Measurements from ENCODE around the gene KRT34.
"Not testable (repeated sequence)": the region's sequence is repeated elsewhere in the genome, so short reads cannot be mapped to it uniquely, and the experiment has no call there.

The KRT34 gene

GRCh38 chr17:41366070-41366469 lies 16.0 kb downstream of the KRT34 start:
- DNase-seq (ENCODE audit: low spot score) = no peak

- DNase-seq (ENCODE audit: low spot score) = no peak
Measured at GRCh38 chr17:41363881-41364280, 18.2 kb downstream of the KRT34 start.

DNA sequence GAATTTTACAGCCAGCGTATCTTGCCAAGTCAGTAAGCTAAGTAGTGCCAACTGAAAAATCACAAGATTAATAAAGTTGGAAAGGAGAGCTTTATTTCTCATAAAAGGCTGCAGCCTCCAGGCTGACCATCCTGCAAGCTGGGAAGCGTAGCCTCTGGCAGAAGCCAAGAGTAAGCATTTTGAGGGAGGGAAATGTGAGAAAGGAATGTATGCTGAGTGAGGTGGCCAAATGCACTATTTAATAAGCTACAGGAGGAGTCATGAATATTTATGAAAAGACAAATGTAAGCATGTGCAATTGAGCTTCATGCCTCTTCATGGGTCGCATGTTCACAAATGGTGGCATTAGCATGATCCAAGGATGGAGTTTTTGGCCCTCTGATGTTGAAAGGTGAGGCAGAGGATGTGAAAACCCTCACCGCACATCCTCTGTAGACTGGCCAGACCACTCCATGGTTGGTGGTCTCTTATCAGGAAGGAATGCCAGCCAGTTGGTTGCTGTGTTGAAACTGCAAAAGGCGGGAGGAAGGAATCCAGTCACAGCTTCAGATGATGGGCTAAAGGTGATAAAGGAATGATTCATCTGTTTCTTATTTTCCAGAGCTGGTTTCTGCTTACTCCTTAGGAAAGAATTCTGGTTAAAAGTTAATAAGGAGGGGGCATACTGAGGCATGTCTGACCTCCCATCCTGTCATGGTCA lies 21.7 kb downstream of the KRT34 start:
- no peak for DNase-seq (ENCODE audit: low spot score)

DNA sequence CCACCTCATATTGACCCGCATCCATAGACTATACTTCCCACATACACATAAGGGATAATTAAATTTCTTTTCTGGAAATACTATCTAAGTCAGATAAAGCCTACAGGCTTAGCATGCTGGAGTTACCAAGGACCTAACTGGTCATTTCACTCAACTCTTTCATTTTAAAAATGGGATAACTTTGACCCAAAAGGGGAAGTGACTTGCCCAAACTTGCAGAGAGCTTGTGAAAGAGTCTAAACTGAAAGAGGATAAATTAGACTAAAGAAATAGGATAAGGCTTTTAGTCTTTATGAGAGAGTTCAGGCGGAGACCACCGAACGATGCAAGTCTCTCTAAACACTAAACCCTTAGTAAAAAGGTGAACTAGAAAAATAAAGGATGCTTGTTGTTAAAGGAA lies 27.6 kb downstream of the KRT34 start:
- DNase-seq (ENCODE audit: low spot score) = no peak

- no peak for DNase-seq (ENCODE audit: low spot score)
Measured at GRCh38 chr17:41352597-41353366, 29.3 kb downstream of the KRT34 start.

DNA sequence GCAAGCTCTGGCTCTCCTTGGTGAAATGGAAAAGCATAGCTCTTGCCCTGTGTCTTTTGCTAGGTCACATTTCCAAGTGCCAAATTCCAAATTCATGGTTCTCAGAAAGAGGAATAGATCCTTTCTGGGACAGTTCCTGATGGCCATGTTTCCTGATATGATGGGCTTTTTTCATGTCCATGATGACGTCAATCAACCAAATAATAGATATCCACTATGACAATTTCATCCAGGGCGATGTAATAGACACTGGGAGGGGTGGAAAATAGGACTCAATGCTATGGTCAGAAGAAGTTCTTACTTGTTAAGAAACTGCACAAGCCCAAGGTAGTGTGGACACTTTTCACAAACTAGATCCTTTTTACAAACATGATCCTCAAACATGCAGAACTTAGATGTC lies 30.9 kb downstream of the KRT34 start:
- DNase-seq (ENCODE audit: low spot score) = no peak

- DNase-seq (ENCODE audit: low spot score) = not testable (repeated sequence)
Measured at GRCh38 chr17:41350381-41350878, 31.7 kb downstream of the KRT34 start, which contains the start of gene KRT33A. Gene KRT33A (minus strand): TSS chr17:41350828. CDS start chr17:41350767, 61 bp downstream.

- DNase-seq (ENCODE audit: low spot score) = no peak
Measured at GRCh38 chr17:41347869-41348760, 34.0 kb downstream of the KRT34 start.

GRCh38 chr17:41346421-41346820 lies 35.7 kb downstream of the KRT34 start:
- not testable (repeated sequence) for DNase-seq (ENCODE audit: low spot score)

GRCh38 chr17:41345992-41346391 lies 36.1 kb downstream of the KRT34 start:
- no peak for DNase-seq (ENCODE audit: low spot score)

DNA sequence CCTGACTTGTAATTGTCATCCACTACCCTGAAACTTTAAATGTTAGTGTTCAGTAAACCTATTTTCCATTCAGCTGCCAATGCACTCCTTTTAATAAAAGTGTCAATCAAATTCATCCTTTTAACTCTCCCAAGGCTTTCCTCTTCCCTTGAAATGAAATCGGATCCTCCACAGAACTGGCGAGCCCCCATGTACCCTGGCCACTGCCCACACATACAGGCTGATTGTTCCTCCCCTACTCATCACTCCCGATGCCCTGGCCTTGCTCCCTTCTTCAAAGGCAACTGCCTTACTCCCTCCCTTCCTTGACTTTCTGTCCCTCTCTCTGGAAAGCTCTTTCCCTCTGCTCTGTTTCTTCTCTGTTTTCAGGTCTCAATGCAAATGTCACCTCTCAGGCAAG lies 39.1 kb downstream of the KRT34 start:
- no peak for DNase-seq (ENCODE audit: low spot score)

DNA sequence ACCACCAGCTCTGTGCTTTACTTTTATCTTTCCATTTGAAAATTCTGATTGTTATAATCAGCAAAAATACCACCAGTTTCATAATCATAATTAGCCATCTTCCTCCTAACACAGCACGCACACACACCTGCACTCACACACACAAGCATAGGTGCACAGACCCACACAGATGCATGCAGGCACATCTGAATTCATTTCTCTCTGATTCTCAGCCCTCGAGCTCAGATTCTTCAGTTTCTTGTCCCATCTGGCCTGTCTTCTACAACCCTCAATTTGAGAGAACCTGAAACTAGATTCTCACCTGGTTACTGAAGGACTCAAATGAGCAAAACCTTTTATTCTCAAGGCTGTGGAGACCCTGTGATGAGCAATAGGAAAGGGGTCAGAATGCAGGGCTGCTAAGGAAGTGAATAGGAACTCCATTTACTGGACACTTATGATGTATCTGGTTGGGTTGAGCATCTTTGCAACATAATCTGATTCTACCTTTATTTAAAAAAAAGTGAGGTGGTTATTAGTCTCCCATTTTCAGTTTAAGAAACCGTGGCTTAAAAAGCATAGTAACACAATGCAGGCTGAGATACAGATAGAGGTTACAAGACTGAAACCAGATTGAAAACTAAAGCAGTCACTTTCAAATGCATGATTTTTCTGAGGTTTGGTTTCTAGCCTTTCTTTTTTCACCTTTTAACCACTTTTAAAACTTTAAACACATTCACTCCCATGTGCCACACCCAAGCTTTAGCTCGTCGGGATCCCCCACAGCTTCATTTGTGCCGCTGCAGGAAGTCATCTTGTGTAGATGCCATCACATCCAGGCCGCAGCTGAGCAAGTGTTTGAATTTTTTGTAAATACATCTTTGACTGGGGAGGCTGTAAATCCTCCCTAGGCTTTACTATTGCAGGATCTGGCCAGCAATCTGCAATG lies 40.9 kb downstream of the KRT34 start:
- DNase-seq (ENCODE audit: low spot score) = no peak

- DNase-seq (ENCODE audit: low spot score) = no peak
Measured at GRCh38 chr17:41340494-41340893, 41.6 kb downstream of the KRT34 start.

DNA sequence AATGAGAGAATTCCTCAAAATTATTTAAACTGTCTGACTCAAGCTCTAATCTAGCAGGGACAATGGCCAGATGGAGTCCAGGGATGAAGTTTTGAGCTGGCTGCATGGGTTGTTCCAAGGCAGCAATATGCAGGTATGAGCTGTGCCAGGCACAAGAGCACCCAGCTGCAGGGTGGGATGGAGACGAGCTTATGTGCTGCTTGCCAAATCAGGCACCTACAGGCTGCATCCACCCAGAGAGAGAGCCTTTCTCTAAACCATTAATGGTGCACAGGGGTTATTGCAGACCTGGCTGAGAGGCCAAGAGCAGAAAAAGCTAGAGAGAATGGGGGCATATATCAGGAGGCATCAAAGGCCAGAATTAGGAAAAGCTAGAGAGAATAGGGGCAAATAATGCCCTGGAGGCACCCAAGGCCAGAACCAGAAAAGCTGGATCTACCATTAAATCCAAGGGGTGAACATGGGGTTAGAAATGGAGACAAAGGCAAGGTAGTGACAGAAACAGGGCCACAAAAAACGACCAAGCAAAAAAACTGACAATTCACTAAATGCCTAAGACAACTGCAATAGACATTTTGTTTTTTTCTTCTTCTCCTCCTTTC lies 42.4 kb downstream of the KRT34 start:
- DNase-seq (ENCODE audit: low spot score) = no peak

DNA sequence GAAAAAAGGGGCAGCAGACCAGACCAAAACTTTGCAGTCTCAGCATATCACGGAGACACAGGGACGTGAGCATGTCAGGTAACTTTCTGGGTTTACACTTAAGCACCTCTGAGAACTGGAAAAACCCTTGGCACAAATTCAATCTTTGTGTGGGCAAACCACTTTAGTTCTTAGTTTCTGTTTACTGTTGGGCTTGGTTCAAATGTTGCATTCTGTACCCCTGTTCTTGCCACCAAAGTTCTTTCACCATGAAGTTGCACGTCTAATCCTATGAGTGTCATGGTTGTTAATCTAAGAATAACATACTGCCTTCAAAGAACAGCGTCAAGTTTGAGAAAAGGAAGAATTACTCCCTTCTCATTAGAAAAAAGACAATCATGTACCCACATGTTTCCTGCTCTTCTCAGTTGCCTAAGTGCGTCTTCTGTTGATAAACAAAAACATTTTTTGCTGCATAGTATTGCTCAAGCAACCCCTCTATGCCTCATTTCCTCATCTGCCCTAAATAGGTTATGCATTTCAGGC lies 43.1 kb downstream of the KRT34 start:
- no peak for DNase-seq (ENCODE audit: low spot score)

DNA sequence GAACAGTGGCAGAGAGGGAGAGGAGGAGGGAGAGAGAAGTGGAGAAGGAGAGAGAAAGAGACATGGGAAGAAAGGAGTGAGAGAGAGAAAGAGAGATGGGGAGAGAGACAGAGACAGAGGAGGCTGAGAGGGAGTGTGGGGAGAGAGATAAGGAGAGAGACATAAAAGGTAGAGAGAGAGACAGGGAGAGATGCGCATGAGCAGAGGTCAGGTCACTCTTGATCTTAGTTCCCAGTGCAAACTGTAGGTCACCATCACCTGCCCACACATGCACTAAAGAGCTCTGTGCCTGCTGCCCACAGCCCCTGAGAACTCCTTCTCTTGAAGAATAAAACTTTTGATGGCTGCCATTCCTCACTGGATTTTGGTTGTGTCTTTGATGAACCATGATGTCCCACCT lies 46.4 kb downstream of the KRT34 start:
- DNase-seq (ENCODE audit: low spot score) = no peak

DNA sequence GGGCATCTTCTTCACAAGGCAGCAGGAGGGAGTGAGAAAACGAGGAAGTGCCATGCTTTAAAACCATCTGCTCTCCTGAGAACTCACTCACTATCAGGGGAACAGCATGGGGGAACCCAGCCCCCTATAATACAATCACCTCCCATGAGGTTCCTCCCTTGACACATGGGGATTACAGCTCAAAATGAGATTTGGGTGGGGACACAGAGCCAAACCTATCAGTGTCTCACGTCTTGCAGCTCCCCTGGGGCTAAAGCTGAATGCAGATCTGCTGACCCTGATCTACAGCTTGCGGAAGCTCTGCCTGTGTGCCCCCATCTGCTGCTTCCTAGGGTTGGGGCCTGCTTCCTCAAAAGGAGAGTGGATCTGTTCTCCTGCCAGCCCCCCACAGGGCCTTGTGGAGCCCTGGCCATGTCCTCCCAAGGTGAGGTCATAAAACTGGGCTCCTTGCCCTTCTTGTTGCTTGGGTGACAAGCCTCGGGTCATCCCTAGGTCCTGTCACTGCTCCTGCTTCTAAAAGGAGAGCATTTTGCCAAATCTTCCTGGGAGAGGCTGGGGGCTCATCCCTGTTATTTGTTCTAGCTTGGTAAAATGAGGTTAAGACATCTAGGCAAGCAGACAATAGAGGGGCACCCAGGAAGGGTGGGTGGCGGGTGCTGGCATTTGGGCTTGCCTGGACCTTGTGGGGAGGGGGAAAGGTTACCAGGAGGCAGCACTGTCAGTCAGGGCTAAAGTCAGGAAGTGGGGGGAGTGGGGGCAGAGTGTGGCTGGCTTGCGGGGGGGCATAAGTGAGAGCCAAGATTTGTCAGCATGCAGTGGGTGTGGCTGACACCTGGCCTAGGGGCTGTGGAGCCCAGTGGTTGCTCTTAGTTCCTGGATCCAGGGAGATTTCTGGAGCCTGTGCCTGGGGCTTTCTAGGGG lies 47.5 kb downstream of the KRT34 start:
- no peak for DNase-seq (ENCODE audit: low spot score)

GRCh38 chr17:41333836-41334235 lies 48.3 kb downstream of the KRT34 start:
- DNase-seq (ENCODE audit: low spot score) = no peak

- DNase-seq (ENCODE audit: low spot score) = no peak
Measured at GRCh38 chr17:41333098-41333497, 49.0 kb downstream of the KRT34 start.

Data from hematopoietic multipotent progenitor cell treated with erythropoietin and hydrocortisone succinate and interleukin-3 and kit ligand, for 17 days (in vitro differentiated cells).